SK-N-SH (cell line): ENCODE results near the gene STK4.

Experiments used
- CTCF ChIP-seq: fragments of 200-600 bp; sonication (generic); IDR thresholded peaks from 2 replicates; pipeline ENCODE4 v1.6.1; 2017; ENCODE audit warnings: antibody characterized with exemption, mild to moderate bottlenecking, moderate library complexity
- EP300 ChIP-seq, 2 experiments: IDR thresholded peaks; 2 replicates each; pipeline versions ENCODE4 v1.4.0 to v1.6.1; 2012; ENCODE audit warnings: borderline replicate concordance in 1 of 2, low read depth in 1 of 2, low read length in 1 of 2
- EZH2phosphoT487 ChIP-seq: fragments of 200-600 bp; sonication (generic); IDR thresholded peaks from 2 replicates; pipeline ENCODE4 v1.6.1; 2017; ENCODE audit warnings: low read depth, mixed run types, mild to moderate bottlenecking, antibody characterized with exemption, moderate library complexity, borderline replicate concordance
- FOXM1 ChIP-seq: IDR thresholded peaks from 2 replicates; pipeline ENCODE4 v1.4.0; 2012; ENCODE audit warnings: low read depth, mild to moderate bottlenecking
- POLR2AphosphoS5 ChIP-seq: IDR thresholded peaks from 2 replicates; pipeline ENCODE4 v1.6.1; 2012; ENCODE audit warnings: low read depth, low read length
- RAD21 ChIP-seq: IDR thresholded peaks from 2 replicates; pipeline ENCODE4 v1.6.1; 2012; ENCODE audit warnings: mild to moderate bottlenecking, low read length
- RCOR1 ChIP-seq: fragments of 150-350 bp; IDR thresholded peaks from 2 replicates; pipeline ENCODE4 v1.6.1; 2017; ENCODE audit warnings: antibody characterized with exemption, low read length
- USF2 ChIP-seq: fragments of 150-350 bp; IDR thresholded peaks from 2 replicates; pipeline ENCODE4 v1.6.1; 2017; ENCODE audit warnings: antibody characterized with exemption, low read length, low read depth, borderline replicate concordance

DNA sequence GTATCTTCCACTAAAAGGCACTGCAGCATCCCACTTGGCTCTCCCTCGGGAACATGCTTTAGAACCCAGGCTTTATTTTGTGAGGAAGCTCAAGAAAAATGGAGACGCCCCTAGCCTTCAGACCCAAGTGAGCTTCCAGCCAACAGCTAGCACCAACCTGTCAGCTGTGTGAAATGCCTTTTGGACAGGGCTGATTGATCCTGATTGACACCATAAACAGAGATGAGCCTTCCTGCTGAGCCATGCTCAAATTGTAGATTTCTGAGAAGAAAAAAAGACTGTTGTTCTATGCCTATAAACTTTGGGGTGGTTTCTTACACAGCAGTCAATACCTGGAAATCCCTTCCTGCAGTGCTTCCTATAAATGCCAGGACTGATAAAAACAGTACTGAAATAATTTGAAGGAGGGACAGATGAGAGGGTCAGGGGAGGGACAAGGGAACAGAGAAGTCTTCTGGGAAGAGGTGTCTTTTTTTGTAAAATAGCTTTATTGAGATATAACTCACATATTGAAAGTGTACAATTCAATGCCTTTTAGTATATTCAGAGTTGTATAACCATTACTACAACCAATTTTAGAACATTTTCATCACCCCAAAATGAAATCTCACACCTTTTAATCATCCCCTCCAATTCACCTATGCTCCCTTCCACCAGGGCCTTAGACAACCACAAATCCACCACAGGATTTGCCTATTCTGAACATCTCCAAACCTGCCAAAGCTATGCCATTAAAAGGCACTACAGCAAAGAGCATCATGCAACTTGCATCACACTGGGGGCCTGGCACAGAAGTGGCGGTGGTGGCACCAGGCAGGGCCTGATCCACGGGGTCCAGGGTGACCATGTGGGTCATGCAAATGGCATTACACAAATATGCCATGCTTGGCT lies 2.7 kb upstream of the STK4 start:
- TF ChIP-seq CTCF = no peak
- TF ChIP-seq EP300 (IDR thresholded peaks at IDR 0.05; ENCODE audit: borderline replicate concordance in 1 of 2, low read depth in 1 of 2, low read length in 1 of 2) = no peak
- no peak for TF ChIP-seq EZH2phosphoT487
- TF ChIP-seq RCOR1 = no peak
- no peak for TF ChIP-seq RAD21
- no peak for TF ChIP-seq FOXM1
- no peak for TF ChIP-seq USF2
- TF ChIP-seq POLR2AphosphoS5 = no peak
